Renal cortical epithelial cell (primary cell): ENCODE data around the gene C20orf96. TPM values are rescaled to one million over a fixed set of nuclear protein-coding genes. Genes with fewer than 3 reads are reported as not detected.
"Not testable (repeated sequence)": the region's sequence is repeated elsewhere in the genome, so short reads cannot be mapped to it uniquely, and the experiment has no call there.

Experiments used
- DNase-seq: peaks from one replicate; pipeline ENCODE4 v3.0.0-alpha.2; 2011; ENCODE audit warnings: low read depth
- total RNA-seq: library from RNA; depleted of rRNA; stranded (reverse); fragments of >200 nt; gene quantifications from 2 replicates; pipeline ENCODE4 v1.2.3, GENCODE V29; 2014

C20orf96 gene
- total RNA-seq, 1 donor from 2014 or later, result 8.5 TPM

GRCh38 chr20:237489-237888 is 53.1 kb downstream of the C20orf96 start:
- no peak for DNase-seq

DNA sequence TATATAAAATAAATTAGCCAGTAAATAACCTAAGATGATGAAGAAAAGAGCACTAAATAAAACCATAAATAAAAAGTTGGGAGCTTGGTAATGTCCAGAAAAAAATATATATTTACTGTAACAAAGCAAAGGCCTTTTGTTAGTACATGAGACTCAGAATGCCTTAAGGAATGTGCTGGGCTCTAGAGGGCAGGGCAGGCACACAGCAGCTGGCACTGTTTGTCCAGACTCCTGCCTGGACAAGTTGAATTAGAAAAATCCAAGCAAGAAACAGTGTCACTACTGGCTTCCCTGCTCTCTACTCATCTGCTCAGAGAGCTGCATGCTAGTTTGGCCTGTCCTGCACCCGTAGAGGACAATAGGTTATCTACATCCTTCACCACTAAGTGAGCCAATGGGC is 54.7 kb downstream of the C20orf96 start:
- peak; percentile 31 for DNase-seq

DNA sequence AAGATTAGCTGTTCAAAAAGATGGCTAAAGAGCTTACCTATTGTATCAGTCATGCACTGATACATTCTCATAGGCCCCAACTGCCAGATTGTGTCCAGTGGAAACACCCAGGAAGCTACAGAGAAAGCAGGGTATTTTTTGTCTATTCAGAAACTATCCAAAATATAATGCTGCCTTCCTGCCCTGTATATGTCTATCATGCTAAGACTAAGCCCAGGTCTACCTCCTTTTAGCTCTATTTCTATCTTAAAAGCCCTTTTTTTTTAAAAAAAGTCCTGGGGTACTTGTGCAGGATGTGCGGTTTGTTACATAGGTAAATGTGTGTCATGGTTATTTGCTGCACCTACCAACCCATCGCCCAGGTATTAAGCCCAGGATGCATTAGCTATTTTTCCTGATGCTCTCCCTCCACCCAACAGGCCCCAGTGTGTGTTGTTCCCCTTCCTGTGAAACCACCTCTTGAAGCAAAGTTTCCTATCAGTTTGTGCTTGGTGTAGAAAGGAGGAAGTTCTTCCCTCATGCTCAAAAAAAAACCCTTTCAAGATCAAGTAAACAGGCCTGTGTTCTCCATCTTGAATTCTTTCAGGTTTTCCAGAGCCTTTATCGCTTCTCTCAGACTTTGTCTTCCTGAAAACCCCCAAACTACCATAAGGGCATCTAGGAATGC is 63.0 kb downstream of the C20orf96 start:
- DNase-seq, result no peak

DNA sequence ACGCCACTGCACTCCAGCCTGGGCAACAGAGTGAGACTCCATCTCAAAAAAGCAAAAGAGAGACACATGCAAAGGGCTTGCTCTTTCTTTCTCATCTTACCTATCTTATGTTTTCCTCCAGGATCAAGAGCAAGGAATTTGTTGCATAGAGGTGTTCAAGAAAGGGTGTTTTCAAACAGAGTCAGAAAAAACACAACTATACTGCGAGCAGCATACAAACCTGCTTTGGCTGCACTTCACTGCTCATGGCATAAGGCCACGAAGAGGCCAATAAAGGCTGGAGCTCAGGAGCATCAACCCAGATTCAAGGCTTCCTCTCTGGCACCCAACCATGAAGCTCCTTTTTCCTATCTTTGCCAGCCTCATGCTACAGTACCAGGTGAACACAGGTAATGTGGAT is 63.6 kb downstream of the C20orf96 start, which contains the start of gene DEFB129:
DEFB129 (plus strand) TSS at position 301 of the 400 bp plus-strand sequence; CDS start at position 332, 31 bp downstream.
- DNase-seq, result no peak

GRCh38 chr20:225879-226278 is 64.7 kb downstream of the C20orf96 start:
- DNase-seq, result not testable (repeated sequence)

DNA sequence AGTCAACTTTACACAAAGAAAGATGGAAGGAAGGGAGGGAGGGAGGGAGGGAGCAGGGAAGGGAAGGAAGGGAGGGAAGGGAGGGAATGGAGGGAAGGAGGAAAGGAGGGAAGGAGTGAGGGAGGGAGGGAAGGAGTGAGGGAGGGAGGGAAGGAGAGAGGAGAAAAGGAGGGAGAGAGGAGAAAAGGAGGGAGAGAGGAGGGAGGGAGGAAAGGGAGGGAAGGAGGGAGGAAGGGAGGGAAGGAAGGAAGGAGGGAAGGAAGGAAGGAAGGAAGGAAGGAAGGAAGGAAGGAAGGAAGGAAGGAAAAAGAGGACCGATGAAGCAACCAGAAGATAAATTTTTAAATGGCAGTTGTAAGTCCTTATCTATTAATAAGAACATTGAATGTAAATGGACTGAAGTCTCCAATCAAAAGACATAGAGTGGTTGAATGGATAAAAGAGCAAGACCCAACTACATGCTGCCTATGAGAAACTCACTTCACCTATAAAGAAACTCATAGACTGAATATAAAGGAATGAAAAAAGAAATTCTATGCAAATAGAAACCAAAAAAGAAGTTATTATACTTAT is 69.2 kb downstream of the C20orf96 start:
- DNase-seq, result no peak

Other genes starting within 250 kb of the C20orf96 start
- gene DEFB125, start 203.1 kb downstream of the C20orf96 start, total RNA-seq, result not detected in 2 replicates
- gene DEFB126, start 148.2 kb downstream of the C20orf96 start, total RNA-seq, result not detected in 2 replicates
- not detected in 2 replicates for gene DEFB127, start 133.3 kb downstream of the C20orf96 start, total RNA-seq
- gene DEFB128, start 101.0 kb downstream of the C20orf96 start, total RNA-seq, result not detected in 2 replicates
- not detected in 2 replicates for gene DEFB129, start 63.5 kb downstream of the C20orf96 start, total RNA-seq
- not detected in 2 replicates for gene DEFB132, start 33.0 kb downstream of the C20orf96 start, total RNA-seq
- 6.6 and 14.4 TPM in 2 replicates for gene ZCCHC3, start 6.8 kb upstream of the C20orf96 start, total RNA-seq
- 2.6 and 12.7 TPM in 2 replicates for gene SOX12, start 34.8 kb upstream of the C20orf96 start, total RNA-seq
- 23.8 and 77.9 TPM in 2 replicates for gene NRSN2, start 56.4 kb upstream of the C20orf96 start, total RNA-seq
- 22.0 and 114 TPM in 2 replicates for gene TRIB3, start 90.0 kb upstream of the C20orf96 start, total RNA-seq
- gene RBCK1, start 117.5 kb upstream of the C20orf96 start, total RNA-seq, result 114 and 166 TPM in 2 replicates
- gene TBC1D20, start 171.8 kb upstream of the C20orf96 start, total RNA-seq, result 34.2 and 36.9 TPM in 2 replicates